Measurements from ENCODE around the gene ABRACL.

GRCh38 chr6:139030228-139030963 is 1.9 kb downstream of the ABRACL start:
- TF ChIP-seq CTCF (conservative IDR thresholded peaks at IDR 0.05; ENCODE audit: low read depth, low read length) (no peak), RFX5 (IDR thresholded peaks at IDR 0.05; ENCODE audit: low read depth, low read length) (no peak), RCOR1 (IDR thresholded peaks at IDR 0.05; ENCODE audit: insufficient replicate concordance, low read length) (no peak), MAFK (IDR thresholded peaks at IDR 0.05; ENCODE audit: low read depth, low read length) (no peak), MXI1 (IDR thresholded peaks at IDR 0.05; ENCODE audit: borderline replicate concordance, low read depth, low read length) (no peak), POLR2A (IDR thresholded peaks at IDR 0.05; ENCODE audit: low read depth, low read length) (no peak)

Measured in IMR-90 (cell line).